ENCODE data around the gene INKA1.
"Not testable (repeated sequence)": the region's sequence is repeated elsewhere in the genome, so short reads cannot be mapped to it uniquely, and the experiment has no call there.

Gene INKA1

DNA sequence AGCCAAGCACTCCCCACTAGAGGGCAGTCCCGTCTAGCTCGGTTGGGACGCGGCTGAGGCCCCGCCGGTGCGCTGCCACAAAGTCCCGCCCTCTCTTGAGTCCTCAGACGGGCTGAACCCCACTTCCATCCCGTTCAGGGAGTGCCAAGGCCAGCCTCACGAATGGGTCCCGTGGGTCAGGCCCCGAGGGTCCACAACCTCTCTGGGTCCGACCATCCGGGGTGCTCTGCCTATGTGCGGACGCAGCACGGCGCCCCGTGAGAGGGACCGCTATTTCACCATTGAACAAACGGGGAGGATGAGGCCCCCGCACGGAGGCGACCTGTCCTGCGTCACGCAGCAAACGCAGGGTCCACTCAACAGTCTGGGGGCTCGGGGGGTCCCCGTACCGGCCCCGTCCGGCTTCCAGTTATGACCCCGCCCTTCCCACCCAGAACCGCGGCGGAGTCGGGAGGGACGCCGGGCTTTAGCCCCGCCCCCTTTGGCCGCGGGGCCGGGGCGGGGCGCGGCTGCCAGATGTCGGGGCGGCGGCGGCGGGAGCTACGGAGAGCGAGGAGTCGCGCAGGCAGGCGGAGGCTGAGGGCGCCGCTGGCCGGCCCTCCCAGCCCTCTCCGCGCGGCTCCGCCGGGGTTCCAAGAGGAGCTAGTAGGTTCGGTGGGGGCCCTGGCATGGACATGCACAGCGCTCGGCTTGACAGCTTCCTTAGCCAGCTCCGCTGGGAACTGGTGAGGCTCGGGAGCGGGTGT, at the start of gene INKA1:
TSS of gene INKA1 (plus strand) at position 543 of the 746 bp plus-strand sequence. CDS start at position 675, 132 bp downstream.
- DNase-seq (ENCODE audit: low read depth): peak; percentile 88

DNA sequence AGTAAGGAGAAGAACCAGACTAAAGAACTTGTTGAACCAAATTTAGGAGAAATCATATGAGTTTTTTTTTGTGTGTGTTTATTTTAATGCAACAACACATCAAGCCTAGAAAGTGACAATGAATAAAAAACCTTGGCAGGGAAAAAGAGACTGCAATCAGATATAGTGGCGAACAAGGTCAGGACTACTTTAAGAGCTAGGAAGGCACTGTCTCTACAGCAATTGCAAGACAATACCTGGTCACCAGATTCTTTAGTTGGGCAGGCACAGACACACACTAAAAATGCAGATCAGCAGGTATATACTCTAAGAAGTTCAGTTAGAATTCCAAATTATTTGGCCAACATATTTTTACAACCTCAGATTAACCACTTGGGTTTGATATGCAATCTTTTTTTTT, 48.5 kb upstream of the INKA1 start:
- DNase-seq (ENCODE audit: low read depth): no peak

DNA sequence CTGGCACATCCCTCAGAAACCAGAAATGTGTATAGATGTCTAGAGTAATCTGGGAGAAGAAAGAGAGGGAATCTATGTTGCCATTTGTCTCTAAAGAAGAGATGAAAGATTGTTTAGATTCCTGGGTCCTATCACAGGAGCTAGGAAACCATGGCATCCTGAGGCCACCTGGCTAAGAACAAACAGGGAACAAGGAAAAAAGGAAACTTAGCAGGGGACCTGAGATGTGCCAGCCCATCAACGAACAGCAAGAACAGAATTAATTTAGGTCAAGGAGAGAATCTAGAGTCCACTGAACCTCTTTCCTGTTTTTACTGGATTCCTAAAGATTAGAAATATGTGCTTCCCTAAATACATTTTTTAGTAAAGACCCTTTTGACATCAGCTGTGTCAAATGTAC, 47.0 kb upstream of the INKA1 start:
- DNase-seq (ENCODE audit: low read depth): no peak

DNA sequence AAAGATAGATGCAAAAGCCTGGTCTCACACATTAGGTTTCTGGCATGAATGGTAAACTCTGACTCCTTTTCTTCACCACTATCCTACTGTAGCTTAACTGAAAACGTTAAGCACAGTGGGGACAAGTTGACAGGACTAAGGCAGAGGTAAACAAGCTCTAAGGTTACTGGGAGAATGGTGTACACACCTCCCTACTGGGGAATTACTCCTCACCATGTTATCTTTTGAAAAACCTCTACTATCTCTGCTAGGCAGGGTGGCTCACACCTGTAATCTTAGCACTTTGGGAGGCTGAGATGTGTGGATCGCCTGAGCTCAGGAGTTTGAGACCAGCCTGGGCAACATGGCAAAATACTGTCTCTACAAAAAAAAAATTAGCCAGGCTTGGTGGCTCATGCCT, 45.9 kb upstream of the INKA1 start:
- no peak for DNase-seq (ENCODE audit: low read depth)

DNA sequence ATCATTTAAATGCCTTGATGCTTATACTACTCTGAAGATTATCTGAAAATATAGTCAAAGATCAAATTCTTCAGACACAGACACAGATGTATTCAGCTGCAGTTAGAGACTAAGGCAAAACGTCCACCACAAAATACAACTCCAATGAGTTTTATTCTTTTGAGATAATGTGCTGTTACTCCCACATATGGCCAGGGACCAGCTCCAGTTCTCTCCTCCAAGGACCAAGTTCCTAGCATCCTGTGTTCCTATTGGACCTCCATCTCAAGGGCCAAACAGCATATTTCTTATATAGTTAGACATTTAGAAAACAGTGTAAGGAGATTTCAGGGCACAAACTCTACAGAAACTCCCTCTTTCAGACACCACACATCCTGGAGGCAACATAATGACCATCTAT, 43.8 kb upstream of the INKA1 start:
- DNase-seq (ENCODE audit: low read depth): no peak

DNA sequence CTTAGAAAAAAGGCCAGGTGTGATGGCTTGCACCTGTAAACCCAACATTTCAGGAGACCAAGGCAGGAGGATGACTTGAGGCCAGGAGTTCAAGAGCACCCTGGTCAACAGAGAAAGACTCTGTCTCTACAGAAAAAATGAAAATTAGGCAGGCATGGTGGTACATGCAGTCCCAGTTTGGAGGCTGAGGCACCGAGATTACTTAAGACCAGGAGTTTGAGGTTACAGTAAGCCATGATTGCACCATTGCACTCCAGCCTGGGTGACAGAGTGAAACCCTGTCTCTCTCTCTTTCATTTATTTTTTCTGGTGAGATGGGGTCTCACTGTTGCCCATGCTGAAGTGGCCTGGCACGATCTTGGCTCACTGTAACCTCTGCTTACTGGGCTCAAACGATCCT, 41.4 kb upstream of the INKA1 start:
- DNase-seq (ENCODE audit: low read depth): no peak

DNA sequence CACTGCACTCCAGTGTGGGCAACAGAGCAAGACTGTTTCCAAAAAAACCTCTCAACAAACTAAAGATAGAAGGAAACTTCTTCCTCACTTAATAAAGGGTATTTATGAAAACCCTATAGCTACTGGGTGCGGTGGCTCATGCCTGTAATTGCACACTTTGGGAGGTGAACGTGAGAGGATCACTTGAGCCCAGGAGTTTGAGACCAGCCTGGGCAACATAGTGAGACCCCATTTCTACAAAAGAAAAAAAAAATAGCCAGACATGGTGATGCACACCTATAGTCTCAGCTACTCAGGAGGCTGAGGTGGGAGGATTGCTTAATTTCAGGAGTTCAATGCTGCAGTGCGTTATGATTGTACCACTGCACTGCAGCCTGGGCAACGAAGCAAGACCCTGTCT, 39.1 kb upstream of the INKA1 start:
- DNase-seq (ENCODE audit: low read depth): no peak

DNA sequence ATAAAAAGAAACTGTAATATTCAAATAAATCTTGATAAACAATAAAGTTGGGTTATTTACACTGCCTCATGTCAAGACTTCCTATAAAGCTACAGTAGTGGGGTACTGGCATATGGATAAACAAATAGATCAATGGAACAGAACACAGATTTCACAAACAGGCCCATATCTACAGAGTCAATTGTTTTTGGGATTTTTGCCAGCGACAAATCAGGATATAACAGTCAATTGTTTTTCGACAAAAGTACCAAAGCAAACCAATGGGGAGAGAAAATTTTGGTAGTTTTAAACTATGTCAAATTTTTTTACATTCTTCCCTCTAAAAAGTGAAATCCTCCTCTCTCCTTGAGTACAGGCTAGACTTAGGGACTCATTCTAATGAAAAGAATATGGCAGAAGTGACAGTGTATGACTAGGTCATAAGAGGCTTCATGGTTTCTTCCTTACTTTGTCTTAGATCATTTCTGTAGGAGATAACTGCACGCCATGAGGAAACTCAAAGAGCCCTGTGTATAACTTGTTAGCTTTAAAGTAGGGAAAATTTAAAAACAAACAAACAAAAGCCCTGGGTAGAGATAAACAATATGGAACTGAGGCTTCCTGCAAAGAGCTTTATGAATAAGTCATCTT, 33.7 kb upstream of the INKA1 start:
- DNase-seq (ENCODE audit: low read depth): no peak

DNA sequence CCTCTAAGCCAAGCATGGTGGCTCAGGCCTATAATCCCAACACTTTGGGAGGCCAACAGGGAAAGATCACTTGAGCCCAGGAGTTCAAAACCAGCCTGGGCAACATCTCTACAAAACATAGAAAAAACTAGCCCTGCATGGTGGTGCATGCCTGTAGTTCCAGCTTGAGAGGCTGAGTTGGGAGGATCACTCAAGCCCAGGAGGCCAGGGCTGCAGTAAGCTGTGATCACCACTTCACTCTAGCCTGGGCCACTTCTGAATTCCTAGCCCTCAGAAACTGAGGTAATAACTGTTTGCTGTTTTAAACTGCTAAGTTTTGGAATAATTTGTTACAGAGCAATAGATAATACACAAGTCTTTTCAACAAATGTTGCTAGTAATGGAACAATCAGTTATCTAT, 33.1 kb upstream of the INKA1 start:
- DNase-seq (ENCODE audit: low read depth): no peak

DNA sequence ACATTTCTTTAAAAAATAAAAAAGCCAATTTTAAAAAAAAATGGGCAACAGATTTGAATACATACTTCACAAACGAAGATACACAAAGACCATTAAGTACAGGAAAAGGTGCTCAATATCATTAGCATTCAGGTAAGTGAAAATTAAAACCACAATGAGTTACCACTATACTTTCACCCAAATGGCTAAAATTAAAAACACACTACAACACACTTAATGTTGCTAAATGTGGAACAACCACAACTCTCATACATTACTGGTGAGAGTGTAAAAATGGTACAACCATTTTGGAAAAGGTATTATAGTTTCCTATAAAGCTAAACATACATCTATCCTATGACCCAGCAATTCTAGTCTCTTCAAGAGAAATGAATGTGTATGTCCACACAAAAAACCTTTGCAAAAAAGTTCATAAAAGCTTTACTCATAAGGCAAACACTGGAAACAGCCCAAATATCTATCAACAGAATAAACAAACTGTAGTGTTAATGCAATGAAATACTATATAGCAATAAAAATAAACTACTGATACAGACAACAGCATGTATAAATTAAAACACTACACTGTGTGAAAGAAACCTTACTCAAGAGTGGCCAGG, 31.6 kb upstream of the INKA1 start:
- DNase-seq (ENCODE audit: low read depth): no peak

DNA sequence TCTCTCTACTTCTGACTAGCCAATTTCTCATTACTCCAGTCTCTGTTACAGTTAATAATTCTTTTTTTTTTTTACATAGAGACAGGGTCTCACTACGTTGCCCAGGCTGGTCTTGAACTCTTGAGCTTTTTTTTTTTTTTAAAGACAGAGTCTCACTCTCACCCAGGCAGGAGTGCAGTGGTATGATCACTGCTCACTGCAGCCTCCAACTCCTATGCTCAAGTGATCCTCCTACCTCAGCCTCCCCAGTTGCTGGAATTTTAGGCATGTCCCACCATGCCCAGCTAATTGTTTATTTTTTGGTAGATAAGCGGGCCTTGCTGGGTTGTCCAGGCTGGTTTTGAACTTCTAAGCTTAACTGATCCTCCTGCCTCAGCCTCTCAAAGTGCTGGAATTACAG, 30.4 kb upstream of the INKA1 start:
- DNase-seq (ENCODE audit: low read depth): no peak

DNA sequence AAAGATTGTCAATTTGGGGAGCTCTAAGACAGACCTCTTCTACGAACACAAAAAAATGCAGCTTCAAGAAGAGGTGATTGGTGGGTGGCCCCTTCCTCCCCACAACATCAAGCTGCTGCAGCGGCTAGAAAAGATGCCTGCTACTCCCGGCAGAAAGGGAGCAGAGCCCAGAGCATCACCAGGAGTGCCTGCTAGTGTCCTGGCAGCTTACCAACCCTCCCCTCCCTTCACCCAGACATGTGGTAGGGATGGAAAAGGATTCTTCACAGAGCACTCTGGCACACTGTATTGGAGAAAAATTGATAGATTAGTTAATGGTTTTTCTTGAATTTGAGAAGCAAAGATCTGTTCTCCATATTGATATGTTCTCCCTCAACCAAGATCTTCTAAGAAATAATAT, 27.5 kb upstream of the INKA1 start:
- DNase-seq (ENCODE audit: low read depth): no peak

DNA sequence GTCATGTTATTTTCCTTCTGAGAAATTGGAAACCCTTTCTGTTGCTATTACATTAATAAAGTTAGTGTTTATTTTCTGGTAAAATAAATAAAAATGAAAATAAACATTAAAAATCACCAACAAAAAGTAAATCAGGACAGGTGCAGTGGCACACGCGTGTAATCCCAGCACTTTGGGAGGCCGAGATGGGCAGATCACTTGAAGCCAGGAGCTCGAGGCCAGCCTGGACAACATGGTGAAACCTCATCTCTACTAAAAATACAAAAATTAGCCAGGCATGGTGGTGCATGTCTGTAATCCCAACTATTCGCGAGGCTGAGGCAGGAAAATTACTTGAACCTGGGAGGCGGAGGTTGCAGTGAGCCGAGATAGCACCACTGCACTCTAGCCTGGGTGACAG, 27.0 kb upstream of the INKA1 start:
- not testable (repeated sequence) for DNase-seq (ENCODE audit: low read depth)

DNA sequence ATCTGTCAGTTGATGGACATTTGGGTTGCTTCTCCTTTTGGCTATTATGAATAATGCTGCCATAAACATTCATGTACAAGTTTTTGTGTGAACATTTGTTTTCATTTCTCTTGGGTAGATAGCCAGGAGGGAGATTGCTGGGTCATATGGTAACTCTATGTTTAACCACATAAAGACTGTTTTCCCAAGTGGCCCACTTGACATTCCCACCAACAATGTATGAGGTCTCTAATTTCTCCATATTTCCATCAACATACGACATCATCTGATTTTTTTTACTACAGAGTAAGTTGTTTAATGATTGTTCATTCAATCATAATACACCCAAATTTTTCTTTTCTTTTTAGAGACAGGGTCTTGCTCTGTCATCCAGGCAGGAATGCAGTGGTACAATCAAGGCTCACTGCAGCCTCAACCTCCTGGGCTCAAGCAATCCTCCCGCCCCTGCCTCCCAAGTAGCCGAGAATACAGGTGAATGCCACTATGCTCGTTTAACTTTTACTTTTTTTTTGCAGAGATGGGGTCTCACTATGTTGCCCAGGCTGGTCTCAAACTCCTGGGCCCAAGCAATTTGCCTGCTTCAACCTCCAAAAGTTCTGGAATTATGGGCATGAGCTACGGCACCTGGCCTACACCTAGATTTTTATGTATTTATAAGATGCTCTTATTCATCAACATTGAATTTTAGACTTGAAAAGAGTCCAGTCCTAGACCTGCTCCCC, 23.5 kb upstream of the INKA1 start:
- DNase-seq (ENCODE audit: low read depth): no peak

DNA sequence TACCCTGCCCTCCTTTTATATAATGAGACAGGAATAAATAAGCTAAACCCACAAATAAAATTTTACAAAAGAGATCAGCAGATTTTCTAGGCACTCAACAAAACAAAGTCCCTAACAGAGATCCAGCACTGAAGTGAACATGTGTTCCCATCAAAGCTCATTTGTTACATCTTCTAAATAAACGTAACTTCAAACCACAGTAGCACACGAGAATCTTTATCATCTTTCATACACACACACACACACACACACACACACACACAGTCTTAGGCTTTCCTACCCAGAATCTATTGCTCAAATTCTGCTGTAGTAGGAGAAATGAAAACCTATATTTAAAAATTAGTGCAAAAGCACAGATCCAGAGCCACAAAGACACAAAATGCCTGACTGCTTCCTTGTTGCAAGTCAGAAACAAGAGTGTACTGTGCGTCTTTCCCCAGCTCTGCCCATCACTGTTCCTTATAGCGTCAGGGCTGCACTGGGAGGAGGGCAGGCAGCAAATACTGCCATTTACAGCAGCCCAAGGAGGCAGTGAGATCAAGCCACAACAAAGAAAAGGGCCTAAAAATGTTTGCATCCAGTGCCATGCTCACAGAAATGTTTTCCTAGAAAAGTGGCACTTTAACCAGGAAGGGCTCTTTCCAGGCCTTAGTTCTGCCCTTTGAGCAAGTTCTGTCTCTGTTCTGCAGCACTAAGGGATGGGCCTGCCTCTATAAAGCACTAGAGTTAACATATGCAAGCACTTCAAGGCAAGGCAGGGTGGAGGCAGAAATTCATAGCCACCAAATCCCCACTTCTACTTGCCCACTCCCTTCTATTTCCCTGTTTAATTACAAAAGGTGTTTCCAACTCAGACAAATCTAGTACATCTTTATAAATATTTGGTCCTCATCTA, 22.7 kb upstream of the INKA1 start:
- DNase-seq (ENCODE audit: low read depth): no peak

DNA sequence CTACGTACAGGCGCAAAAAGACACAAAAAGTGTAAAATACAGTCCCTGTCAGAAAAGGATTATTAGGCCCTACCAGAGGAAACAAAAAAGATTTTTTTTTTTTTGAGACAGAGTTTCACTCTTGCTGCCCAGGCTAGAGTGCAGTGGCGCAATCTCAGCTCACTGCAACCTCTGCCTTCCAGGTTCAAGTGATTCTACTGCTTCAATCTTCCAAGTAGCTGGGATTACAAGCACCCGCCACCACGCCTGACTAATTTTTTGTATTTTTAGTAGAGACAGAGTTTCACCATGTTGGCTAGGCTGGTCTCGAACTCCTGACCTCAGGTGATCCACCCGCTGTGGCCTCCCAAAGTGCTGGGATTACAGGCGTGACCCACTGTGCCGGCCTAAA, 22.1 kb upstream of the INKA1 start:
- not testable (repeated sequence) for DNase-seq (ENCODE audit: low read depth)

DNA sequence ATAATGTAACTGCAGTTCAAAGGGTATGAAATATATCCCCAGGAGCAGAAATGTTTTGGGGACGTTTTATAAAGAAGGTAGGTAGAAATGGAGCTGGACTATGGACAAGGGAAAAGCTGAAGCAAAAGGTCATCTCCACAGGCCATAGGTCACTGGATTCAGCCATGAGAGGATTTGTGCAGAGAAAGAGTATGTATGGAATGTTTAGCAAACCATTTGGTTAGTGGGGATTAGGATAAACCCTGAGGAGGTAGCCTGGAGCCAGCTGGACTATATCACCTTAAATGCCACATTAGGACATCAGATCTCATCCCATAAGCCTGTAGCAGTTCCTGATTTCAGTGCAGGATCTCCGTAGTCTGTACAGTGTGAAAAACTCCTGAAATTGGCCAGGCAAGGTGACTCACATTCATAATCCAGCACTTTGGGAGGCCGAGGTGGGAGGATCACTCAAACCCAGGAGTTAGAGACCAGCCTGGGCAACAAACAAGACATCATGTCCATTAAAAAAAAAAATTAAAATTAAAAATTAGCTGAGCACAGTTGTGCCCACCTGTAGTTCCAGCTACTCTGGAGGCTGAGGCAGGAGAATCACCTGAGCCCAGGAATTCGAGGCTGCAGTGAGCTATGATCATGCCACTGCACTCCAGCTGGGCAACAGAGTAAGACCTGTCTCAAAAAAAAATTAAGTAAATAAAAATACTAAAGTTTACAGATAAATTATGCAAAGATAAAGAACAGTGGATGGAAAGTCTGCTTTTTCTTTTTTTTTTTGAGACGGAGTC, 21.5 kb upstream of the INKA1 start:
- DNase-seq (ENCODE audit: low read depth): no peak

DNA sequence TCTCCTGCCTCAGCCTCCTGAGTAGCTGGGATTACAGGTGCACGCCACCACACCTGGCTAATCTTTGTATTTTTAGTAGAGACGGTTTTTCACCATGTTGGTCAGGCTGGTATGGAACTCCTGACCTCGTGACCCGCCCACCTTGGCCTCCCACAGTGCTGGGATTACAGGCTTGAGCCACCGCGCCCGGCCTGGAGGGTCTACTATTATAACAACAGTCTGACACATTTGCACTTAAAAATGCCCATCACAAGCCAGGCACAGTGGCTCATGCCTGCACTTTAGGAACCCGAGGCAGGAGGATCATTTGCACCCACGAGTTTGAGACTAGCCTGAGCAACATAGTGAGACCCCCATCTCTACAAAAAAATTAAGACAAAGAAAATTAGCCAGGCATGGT, 20.8 kb upstream of the INKA1 start:
- DNase-seq (ENCODE audit: low read depth): not testable (repeated sequence)

DNA sequence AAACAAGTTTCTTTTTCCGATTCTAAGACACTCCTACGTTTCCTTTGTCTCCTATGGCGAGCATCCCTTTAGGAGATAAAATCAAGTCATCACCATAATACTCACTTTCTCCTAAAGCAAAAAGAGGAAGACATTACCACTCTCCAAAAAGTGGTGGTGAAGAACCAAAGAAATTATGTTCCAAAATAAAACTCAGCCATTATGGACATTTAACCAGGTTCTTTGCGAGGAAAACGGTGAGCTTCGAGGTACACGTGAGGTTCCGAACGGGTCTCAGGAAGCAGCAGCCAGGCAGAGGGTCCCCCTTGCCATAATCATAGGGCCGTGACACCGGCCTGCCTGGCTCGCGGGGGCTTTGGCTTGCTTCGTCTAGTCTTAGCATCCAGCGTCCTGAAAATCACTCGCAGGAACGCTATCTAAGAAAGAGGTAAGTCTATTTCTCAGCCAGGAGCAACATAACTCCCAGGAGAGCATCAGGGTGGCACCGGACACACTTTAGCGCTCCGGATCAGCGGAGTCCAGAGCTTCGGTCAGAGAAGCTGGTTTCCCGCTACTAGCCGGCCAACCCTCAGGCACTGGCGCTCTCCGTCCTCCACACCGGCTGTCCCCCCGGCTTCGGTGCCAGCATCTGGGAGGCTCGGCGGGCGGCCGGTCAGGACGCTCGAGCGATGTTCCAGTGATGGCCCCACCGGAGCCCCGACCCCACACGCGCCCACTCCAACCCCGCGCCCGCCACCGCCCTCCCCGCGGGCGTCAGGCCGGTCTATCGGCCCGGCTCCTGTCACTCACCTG, 17.3 kb upstream of the INKA1 start:
- peak; percentile 64 for DNase-seq (ENCODE audit: low read depth)

All from ELR (cell line).